ENCODE results near the gene HEG1. TPM values are rescaled to one million over a fixed set of nuclear protein-coding genes. Genes with fewer than 3 reads are reported as not detected.
A peak's percentile ranks its signal among the peaks of the same experiment; 100 is the strongest.

The HEG1 gene
- total and polyA plus RNA-seq, 2 of the 13 experiments (the other 11 are each of a cell fraction or from before 2014, with no cell fraction given): 10.7 to 18.2 TPM

- TF ChIP-seq PBX2 (CRISPR knock-in tag; IDR thresholded peaks at IDR 0.05) (no peak), CTCF (CRISPR knock-in tag; IDR thresholded peaks at IDR 0.05) (no peak), TP53 (CRISPR knock-in tag; conservative IDR thresholded peaks at IDR 0.05) (no peak), ZNF24 (IDR thresholded peaks at IDR 0.05) (no peak), SP5 (CRISPR knock-in tag; IDR thresholded peaks at IDR 0.05; ENCODE audit: borderline replicate concordance, low read depth) (no peak), ZFYVE20 (CRISPR knock-in tag; IDR thresholded peaks at IDR 0.05; ENCODE audit: borderline replicate concordance, low read depth) (no peak), GMEB1 (CRISPR knock-in tag; IDR thresholded peaks at IDR 0.05; ENCODE audit: borderline replicate concordance) (no peak), BCL6 (CRISPR knock-in tag; IDR thresholded peaks at IDR 0.05) (peak; percentile 76), ZBTB2 (CRISPR knock-in tag; IDR thresholded peaks at IDR 0.05; ENCODE audit: low read depth) (no peak), NONO (IDR thresholded peaks at IDR 0.05) (no peak), NONO (CRISPR knock-in tag; conservative IDR thresholded peaks at IDR 0.05) (0 out of 2 replicates have a peak, but pooled peaks have one; percentile 24), SNAI1 (CRISPR knock-in tag; IDR thresholded peaks at IDR 0.05; ENCODE audit: borderline replicate concordance) (no peak), PAXIP1 (CRISPR knock-in tag; conservative IDR thresholded peaks at IDR 0.05) (peak; percentile 71), ZBTB37 (CRISPR knock-in tag; IDR thresholded peaks at IDR 0.05) (no peak), ZFP36L2 (CRISPR knock-in tag; IDR thresholded peaks at IDR 0.05) (no peak), GMEB2 (CRISPR knock-in tag; IDR thresholded peaks at IDR 0.05; ENCODE audit: low read depth) (no peak)
These were observed 45.4 kb downstream of the HEG1 start (continued) for GRCh38 chr3:125010393-125010792.

Measured in HepG2 (cell line).